Mesodermal cell (in vitro differentiated cells): ENCODE results near the gene CADM4.

ENCODE experiments used
- H3K27ac ChIP-seq: 2 replicates; pipeline ENCODE4 v1.7.0; 2013; ENCODE audit warnings: mild to moderate bottlenecking, low read depth, low read length, moderate library complexity; ENCODE audit not compliant: severe bottlenecking
- H3K36me3 ChIP-seq: 2 replicates; pipeline ENCODE4 v1.7.1; 2013; ENCODE audit warnings: mild to moderate bottlenecking, low read length, moderate library complexity; ENCODE audit not compliant: control insufficient read depth, insufficient read depth
- H3K4me1 ChIP-seq: one replicate; pipeline ENCODE4 v1.7.1; 2013; ENCODE audit warnings: mild to moderate bottlenecking, low read length; ENCODE audit not compliant: insufficient read depth, control insufficient read depth, poor library complexity, severe bottlenecking
- H3K4me3 ChIP-seq: 2 replicates; pipeline ENCODE4 v1.7.0; 2013; ENCODE audit warnings: low read length, control low read depth, mild to moderate bottlenecking; ENCODE audit not compliant: insufficient read depth, poor library complexity, severe bottlenecking; ENCODE audit errors: extremely low read depth
- H3K9me3 ChIP-seq: 2 replicates; pipeline ENCODE4 v1.7.1; 2013; ENCODE audit warnings: mild to moderate bottlenecking, low read length, moderate library complexity; ENCODE audit not compliant: control insufficient read depth
- WGBS, 2 experiments: methylation state at CpG; one replicate each; pipeline ENCODE4 v1.1.5; 2013; ENCODE audit warnings: missing lambda C conversion rate in 2 of 2; ENCODE audit not compliant: insufficient coverage in 2 of 2; 5-methylcytosine and 5-hydroxymethylcytosine counted together

The CADM4 gene

GRCh38 chr19:43634068-43634467 is 5.6 kb downstream of the CADM4 start:
- 97 to 100% methylated on average over 4 of the region's 5 CpGs for WGBS, 2 experiments
- Histone ChIP-seq H3K9me3 (no peaks in the 10 kb centered on the region), H3K27ac (no peak overlapping the region), H3K36me3 (no peaks in the 10 kb centered on the region), H3K4me3 (no peak overlapping the region), H3K4me1 (peaks cover 17% of the 10 kb centered on the region)

DNA sequence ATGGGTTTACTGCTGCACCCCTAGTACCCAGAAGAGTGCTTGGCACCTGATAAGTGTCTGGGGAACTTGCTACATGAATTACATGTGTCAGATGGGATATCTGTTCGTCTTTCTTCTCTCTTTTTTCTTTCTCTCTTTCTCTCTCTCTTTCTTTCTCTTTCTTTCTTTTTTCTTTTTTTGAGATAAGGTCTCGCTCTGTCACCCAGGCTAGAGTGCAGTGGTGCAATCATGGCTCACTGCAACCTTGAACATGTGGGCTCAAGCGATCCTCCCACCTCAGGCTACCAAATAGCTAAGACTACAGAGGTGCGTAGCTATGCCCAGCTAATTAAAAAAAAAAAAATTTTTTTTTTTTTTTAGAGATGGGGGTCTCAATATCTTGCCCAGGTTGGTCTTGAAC is 6.1 kb downstream of the CADM4 start:
- Histone ChIP-seq H3K4me3 (no peak overlapping the region), H3K27ac (no peak overlapping the region), H3K9me3 (no peaks in the 10 kb centered on the region), H3K36me3 (no peaks in the 10 kb centered on the region), H3K4me1 (peaks cover 15% of the 10 kb centered on the region)
- 93 to 100% methylated on average over 2 of the region's 4 CpGs for WGBS, 2 experiments

DNA sequence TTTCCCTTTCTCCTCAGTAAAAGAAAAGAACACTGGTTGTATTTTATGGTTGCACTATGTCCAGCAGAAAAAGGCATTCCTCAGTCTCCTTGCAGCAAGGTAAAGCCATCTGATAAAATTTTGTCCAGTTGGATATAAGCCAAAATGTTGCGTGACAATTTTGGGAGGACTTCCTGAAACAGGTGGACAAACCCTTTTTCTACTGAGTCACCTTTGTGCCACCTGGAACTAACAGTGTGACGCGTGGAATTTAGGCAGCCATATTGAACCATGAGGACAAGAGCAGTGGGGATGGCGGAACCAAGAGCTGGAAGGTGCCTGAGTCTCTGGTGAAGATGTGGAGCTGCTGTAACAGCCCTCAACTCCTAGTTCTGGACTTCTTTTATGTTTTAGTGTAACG is 8.2 kb downstream of the CADM4 start:
- Histone ChIP-seq H3K27ac (no peak overlapping the region), H3K4me1 (peaks cover 15% of the 10 kb centered on the region), H3K36me3 (peaks cover 4% of the 10 kb centered on the region), H3K4me3 (no peak overlapping the region), H3K9me3 (no peaks in the 10 kb centered on the region)
- 90 to 97% methylated on average over 2 to 4 of the region's 5 CpGs for WGBS, 2 experiments

GRCh38 chr19:43628646-43629326 is 10.9 kb downstream of the CADM4 start:
- H3K9me3 ChIP-seq, result no peaks in the 10 kb centered on the region
- no peak overlapping the region for H3K27ac ChIP-seq
- peaks cover 24% of the 10 kb centered on the region for H3K36me3 ChIP-seq
- no peak overlapping the region for H3K4me3 ChIP-seq
- H3K4me1 ChIP-seq, result no peaks in the 10 kb centered on the region
- 85 to 100% methylated on average over 1 to 2 of the region's 3 CpGs for whole genome bisulfite sequencing, 2 experiments

- Histone ChIP-seq H3K4me3 (no peak overlapping the region), H3K27ac (no peak overlapping the region), H3K4me1 (no peaks in the 10 kb centered on the region), H3K9me3 (no peaks in the 10 kb centered on the region), H3K36me3 (peaks cover 34% of the 10 kb centered on the region)
- 89 to 91% methylated on average over 17 of the region's 17 CpGs for WGBS, 2 experiments
These were observed 12.8 kb downstream of the CADM4 start for GRCh38 chr19:43626838-43627237.

DNA sequence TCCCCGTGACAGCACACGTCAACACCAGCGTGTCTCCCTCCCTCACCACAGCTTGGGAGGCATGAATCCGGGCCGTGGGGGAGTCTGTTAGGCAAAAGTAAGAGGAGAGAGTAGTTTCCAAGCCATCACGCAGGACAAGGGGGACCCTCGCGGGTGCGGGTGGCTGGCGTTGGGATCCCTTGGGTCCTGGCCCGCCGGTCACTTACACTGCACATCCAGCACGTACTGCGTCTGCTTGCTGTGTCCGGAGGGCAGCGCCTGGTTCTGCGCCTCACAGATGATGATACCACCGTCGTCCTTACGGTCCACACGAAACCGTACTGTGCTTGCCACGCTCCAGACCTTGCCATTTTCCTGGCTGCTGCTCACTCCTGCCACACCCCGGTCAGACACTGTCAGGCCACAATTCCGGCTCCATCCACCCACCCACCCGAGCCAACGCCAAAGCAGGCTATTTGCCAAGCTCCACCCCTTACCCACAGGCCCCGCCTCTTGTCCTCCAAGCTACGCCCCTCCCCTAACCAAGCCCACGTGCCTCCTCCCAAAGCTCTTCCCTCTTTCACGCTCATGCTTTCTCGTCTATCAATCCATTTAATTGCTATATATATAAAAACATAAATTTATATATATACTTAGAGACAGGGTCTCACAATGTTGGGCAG is 13.6 kb downstream of the CADM4 start:
- no peaks in the 10 kb centered on the region for H3K4me1 ChIP-seq
- H3K9me3 ChIP-seq, result no peaks in the 10 kb centered on the region
- 92 to 95% methylated on average over 19 to 23 of the region's 32 CpGs for WGBS, 2 experiments
- no peak overlapping the region for H3K27ac ChIP-seq
- H3K4me3 ChIP-seq, result no peak overlapping the region
- H3K36me3 ChIP-seq, result peaks cover 34% of the 10 kb centered on the region

DNA sequence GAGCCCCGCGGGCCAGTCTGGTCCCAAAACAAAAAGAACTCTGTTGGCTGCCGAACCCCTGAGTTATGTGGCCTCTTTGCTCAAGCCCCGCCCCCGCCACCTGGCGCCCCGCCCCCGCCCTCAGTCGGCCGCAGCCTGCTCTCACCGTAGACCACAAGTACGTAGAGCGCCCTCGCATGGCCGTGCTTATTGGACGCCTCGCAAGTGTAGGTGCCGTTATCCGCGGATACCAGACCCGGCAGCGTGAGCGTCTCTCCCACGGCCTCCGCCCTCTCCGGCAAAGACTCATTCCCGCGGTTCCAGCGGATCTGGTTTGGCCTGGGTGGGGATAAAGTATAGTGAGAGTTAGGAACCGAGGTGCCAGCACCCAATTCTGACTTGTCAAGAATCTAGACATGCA is 14.7 kb downstream of the CADM4 start:
- 35 to 41% methylated on average over 13 to 17 of the region's 30 CpGs for WGBS, 2 experiments
- Histone ChIP-seq H3K4me3 (no peak overlapping the region), H3K27ac (no peak overlapping the region), H3K9me3 (no peaks in the 10 kb centered on the region), H3K36me3 (peaks cover 34% of the 10 kb centered on the region), H3K4me1 (peaks cover 2% of the 10 kb centered on the region)

- WGBS, 2 experiments, result 95% methylated on average over 27 to 33 of the region's 35 CpGs
- Histone ChIP-seq H3K4me1 (peaks cover 5% of the 10 kb centered on the region), H3K36me3 (peaks cover 34% of the 10 kb centered on the region), H3K27ac (no peak overlapping the region), H3K9me3 (no peaks in the 10 kb centered on the region), H3K4me3 (no peak overlapping the region)
These were observed 15.6 kb downstream of the CADM4 start for GRCh38 chr19:43623889-43624670.

GRCh38 chr19:43622956-43623355 is 16.7 kb downstream of the CADM4 start:
- Histone ChIP-seq H3K9me3 (no peaks in the 10 kb centered on the region), H3K4me1 (peaks cover 5% of the 10 kb centered on the region), H3K4me3 (no peak overlapping the region), H3K27ac (no peak overlapping the region), H3K36me3 (peaks cover 34% of the 10 kb centered on the region)
- no CpG with 5 or more reads among the region's 1 CpG for WGBS, 2 experiments

DNA sequence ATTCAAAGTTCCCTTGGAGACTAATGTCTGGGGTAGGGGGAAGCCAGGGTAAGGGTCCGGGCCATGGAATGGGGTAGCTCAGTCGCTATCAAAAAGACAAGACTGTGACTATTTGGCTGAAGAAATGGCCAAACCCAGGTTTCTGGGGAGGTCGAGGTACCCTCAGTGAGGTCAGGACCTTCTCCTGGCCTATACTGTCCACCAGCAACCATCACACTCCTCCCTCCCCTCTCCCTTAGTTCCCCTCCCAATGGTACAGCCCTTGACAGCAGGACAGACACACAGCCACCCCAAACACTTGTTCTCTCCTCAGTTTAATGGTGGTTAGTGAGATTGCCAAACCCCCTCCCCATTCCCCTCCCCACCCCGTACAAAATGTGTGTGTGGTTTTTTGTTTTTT is 17.6 kb downstream of the CADM4 start:
- Histone ChIP-seq H3K9me3 (no peaks in the 10 kb centered on the region), H3K4me3 (no peak overlapping the region), H3K27ac (no peak overlapping the region), H3K36me3 (peaks cover 34% of the 10 kb centered on the region), H3K4me1 (peaks cover 5% of the 10 kb centered on the region)
- 72 to 82% methylated on average over 2 to 3 of the region's 4 CpGs for WGBS, 2 experiments
